Head of caudate nucleus (tissue), 42 donors: Measurements from ENCODE around the gene HIRIP3.
"Not testable (repeated sequence)": the region's sequence is repeated elsewhere in the genome, so short reads cannot be mapped to it uniquely, and the experiment has no call there.

Experiments
- DNase-seq, 42 donors: peaks; one replicate each; pipeline versions ENCODE4 v3.0.0 to v3.0.0-alpha.2; 2020 to 2021; ENCODE audit warnings: mixed read lengths in 7 of 42
- intact Hi-C: fragments of 100-400 bp; cut with DNase I; formaldehyde crosslinking; loops from one replicate; pipeline ENCODE4 v1.15.0; 2022

The HIRIP3 gene

DNA sequence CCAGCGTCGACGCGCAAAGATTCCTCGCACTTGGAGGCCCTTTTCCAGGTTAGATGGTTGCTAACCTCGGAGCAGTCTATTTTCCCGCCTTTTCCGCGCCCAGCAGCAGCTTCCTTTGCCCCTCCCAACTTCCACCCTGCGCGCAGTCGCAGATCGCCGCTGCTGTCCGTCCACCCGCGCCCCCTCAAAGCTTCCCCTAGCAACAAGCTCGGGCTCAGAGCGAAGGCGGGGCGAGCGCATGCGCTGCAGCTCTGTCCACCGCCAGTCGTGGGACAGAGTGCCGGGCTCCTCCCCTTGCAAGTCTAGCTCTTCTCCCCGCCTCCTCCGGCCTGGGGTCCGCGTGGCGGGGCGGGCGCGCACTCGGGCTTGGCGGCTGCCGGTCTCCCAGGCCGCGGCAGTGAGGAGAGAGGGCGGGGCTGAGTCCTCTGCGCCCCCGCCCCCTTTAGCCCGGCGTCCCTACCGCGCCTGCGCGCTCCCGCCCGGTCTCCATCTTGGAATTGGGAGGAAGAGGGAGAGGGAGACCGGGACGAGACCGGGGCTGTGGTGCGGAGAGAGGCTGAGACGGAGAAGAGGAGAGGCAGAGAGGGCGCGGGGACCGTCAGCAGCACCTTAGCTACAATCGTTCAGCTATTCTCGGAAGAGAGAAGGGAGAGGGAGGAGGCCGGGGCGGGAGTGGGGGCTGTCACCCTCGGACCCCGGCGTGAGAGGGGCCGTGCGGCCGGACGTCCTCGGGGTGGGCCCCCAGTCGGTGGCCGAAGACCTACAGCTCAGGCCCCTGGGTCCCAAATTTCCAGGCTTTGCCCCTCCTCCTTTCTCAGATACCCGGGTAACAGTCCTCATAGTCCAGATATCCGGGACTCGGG is 21.8 kb downstream of the HIRIP3 start, which contains the start of gene TAOK2:
TSS of gene TAOK2 (plus strand) at position 485 of the 863 bp plus-strand sequence. CDS start 3,905 bp downstream, outside the sequence.
- intact Hi-C loops, result loop anchor here (1.0 to 2.0 kb wide), 3 partner anchors 12 to 47 kb away; partner anchors contain the start of genes HIRIP3 and KCTD13
- peak; percentile 95 to 99 (median 98) for DNase-seq

DNA sequence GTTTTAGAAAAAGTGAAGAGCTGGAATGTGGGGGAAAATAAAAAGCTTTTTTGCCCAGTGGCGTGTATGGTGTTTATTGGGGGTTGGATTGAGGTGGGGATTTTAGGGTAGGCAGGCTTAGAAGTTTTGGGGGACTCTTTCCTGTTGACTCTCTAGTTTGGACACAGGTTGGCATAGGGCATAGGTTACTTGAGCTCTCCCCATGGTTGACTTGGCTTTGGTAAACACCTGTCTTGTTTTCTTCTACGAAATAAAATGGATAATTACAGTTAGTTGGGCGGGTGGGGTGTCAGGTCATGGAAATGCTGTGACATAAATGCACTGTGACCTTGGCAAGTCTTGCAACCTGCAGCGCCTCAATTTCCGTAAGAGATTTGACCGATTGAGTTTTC is 22.4 kb downstream of the HIRIP3 start:
- no peak for DNase-seq
- intact Hi-C loops, result loop anchor here (1.0 to 2.0 kb wide), 2 partner anchors 12 to 46 kb away; partner anchors contain the start of gene KCTD13

DNA sequence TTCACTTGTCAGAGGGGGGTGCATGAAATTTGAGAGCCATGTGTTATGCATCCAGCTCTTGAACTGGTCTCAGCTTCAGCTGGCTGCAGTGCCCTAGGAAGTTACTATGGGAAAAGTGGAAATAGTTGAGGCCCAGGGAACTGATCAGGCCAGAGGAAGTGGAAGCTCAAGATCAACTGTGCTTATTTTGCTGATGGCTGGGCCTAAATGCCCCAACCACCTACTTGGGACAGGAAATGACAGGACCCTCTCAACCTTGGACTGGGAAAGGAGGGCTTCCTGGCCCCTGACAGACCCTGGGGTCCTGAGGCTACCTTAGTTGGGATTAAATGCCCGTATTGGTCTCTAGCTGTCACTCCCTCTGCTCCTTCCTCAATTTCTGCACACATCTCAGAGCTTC is 22.9 kb downstream of the HIRIP3 start:
- intact Hi-C loops, result loop anchor here (2.0 kb wide), 1 partner anchor 46 kb away; the partner anchor contains the start of gene KCTD13
- no peak for DNase-seq

DNA sequence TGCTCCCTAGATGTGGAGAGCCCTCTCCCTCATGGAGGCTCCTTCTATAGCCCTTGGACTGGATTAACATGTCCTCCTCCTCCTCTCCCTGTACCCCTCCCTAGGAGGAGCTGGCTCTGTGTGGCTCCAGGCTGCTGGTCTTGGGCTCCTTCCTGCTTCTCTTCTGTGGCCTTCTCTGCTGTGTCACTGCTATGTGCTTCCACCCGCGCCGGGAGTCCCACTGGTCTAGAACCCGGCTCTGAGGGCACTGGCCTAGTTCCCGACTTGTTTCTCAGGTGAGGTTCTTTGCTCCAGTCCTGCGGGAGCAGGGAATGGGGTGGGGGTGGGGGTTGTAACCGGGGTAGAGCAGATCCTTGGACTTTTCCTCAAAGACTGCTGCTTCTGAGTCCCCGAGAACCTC is 24.1 kb downstream of the HIRIP3 start:
- intact Hi-C loops, result no loop called here
- no peak for DNase-seq

DNA sequence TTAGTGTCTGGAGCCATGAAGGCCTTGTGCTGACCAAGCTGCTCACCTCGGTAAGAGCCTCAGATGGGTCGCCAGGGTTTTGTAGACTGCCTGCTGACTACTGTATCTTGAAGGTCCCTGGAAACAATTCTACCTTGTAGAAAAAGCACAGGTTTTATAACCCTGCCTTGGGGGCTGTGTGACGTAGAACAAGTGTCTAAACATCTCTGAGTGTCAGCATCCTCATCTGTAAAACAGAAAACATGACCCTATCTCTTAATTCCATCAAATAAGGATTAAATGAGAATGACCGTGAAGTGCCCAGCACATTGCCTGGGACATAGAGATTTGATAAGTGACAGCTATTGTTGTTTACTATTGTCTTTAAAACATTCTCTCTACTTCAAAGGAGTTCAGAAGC is 27.2 kb downstream of the HIRIP3 start:
- no peak for DNase-seq
- intact Hi-C loops, result no loop called here

DNA sequence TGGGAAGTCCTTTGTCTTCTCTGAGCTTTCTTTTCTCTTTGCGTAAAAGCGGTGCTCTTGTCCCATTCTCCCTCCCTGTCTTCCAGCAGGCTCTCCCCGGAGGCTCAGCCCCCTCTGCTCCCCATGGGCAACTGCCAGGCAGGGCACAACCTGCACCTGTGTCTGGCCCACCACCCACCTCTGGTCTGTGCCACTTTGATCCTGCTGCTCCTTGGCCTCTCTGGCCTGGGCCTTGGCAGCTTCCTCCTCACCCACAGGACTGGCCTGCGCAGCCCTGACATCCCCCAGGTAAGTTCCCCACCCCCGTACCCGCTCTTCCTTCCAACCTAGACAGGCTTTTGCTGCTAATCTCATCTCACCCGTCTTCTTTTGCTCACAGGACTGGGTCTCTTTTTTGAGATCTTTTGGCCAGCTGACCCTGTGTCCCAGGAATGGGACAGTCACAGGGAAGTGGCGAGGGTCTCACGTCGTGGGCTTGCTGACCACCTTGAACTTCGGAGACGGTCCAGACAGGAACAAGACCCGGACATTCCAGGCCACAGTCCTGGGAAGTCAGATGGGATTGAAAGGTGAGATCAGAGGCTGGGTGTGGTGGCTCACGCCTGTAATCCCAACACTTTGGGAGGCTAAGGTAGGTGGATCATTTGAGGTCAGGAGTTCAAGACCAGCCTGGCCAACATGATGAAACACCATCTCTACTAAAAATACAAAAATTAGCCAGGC is 32.2 kb downstream of the HIRIP3 start:
- no peak for DNase-seq
- intact Hi-C loops, result loop anchor here (5.0 kb wide), 1 partner anchor 36 kb away; the partner anchor contains the start of gene KCTD13

DNA sequence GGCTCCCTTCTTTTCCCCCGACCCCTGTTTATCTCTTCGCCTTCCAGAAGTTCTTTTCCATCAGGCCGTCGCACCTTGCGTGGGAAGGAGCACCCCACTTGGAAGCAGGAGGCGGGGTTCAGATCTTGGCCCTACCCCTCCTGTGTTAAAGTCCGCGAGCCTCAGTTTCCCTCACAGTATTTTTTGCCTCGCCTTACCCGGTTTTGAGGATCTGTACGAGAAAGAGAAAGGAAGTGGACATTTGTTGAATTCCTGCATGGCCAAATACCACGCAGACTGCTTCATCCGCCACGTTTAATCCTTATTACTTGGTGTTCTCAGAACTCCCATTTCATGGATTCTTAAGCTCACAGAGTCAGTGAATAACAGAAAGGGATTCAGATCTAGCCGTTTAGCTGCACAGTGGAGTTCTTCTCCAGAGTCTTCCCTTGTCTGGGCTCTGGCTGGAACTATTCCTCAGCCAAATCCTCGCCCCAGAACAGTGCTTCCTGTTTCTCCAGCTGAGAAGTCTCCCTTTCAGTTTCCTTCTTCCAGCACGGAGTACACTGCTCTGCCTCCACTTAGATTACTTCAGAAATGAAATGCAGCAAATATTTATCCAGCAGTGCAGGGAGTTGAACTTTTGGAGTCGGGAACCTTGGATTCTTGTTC is 32.9 kb downstream of the HIRIP3 start:
- intact Hi-C loops, result loop anchor here (5.0 kb wide), 1 partner anchor 35 kb away; the partner anchor contains the start of gene KCTD13

DNA sequence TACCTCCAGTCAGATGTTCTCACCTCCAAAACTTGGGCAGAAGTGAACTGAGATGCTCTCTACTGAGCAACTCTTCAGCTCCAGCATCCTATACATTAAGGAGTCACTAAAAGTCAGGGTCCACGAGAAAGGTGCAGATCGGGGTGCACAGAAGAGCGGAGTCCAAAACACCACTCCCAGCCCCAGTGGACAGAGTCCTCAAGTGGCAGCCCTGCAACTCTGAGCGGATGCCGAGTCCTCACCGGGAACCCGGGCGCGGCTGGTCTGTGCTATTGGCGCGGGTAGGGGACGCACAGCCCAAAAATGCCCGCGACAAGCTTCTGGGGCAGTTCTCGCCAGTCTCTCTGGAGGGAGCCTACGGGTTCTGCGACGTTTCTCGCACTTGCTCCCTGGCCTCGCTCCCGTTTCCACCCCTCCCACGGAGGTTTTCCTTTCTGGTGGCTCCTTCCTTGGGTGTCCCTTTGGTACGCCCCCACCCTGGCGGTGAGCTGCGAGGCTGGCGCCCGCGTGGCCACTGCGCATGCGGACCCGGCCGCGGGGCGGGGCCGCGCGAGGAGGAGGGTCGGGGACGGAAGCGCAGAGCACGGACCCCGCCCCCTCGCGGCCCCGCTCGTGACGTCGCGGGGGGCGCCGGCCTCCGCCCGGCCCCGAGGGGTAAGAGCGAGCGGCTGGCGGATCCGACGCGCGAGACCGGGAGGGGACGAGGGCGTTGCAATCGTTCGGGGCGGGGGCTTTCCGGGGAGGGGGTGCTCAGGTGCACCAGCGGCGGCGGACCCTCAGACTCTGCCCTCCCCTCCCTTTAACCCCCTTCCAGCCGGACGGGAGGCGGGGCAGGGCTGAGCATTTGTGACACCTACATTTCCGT is 33.7 kb downstream of the HIRIP3 start, which contains the start of gene TMEM219:
TSS of gene TMEM219 (plus strand) at position 601 of the 865 bp plus-strand sequence. CDS start 1,065 bp downstream, outside the sequence.
- intact Hi-C loops, result loop anchor here (1.0 to 5.0 kb wide), 2 partner anchors 12 to 34 kb away; partner anchors contain the start of genes KCTD13 and TAOK2

More for the DNA sequence above, 32.9 kb downstream of the HIRIP3 start:
- DNase-seq, result peak in 8 of 42 donors; percentile 13 to 45 (median 27)

DNA sequence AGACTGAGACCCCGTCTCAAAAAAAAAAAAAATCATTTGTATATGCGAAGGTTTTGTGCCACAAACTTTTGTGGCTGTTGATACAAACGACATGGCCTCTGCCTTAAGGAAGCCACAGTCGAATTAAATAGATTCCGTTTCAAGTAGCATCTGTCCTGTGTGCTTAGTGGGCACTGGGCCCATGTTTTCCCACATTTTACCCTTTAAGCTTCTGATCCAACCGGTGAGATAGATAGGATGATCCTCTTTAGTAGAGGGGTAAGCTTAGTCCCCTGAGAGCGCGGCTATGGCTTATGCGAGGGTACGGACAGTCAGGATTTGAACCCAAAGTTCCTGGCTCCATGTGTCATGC is 34.3 kb downstream of the HIRIP3 start:
- no peak for DNase-seq
- intact Hi-C loops, result loop anchor here (1.0 to 5.0 kb wide), 2 partner anchors 12 to 34 kb away; partner anchors contain the start of genes KCTD13 and TAOK2

More for the DNA sequence above, 33.7 kb downstream of the HIRIP3 start, which contains the start of gene TMEM219:
- DNase-seq, result peak; percentile 69 to 96 (median 92)

DNA sequence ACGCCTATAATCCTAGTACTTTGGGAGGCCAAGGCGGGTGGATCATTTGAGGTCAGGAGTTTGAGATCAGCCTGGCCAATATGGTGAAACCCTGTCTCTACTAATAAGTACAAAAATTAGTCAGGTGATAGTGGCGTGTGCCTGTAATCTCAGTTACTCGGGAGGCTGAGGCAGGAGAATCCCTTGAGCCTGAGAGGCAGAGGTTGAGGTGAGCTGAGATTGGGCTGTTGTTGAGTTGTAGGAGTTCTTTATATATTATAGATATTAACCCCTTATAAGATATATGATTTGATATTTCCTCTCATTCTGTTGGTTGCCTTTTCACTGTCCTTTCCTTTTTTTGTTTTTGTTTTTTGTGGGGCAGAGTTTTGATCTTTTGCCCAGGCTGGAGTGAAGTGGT is 35.6 kb downstream of the HIRIP3 start:
- DNase-seq, result not testable (repeated sequence)
- intact Hi-C loops, result loop anchor here (5.0 kb wide), 1 partner anchor 33 kb away; the partner anchor contains the start of gene KCTD13

DNA sequence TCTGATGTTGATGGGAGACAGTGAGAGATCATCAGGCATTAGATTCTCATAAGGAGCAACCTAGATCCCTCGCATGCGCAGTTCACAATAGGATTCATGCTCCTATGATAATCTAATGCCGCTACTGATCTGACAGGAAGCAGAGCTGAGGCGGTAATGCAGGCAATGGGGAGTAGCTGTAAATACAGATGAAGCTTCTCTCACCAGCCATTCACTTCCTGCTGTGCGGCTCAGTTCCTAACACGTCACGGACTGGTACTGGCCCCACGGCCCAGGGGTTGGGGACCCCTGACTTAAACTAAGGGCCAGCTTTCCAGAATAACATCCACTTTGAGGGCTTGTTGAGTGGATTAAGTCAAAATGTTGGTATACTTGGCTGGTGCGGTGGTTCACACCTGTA is 36.1 kb downstream of the HIRIP3 start:
- no peak for DNase-seq
- intact Hi-C loops, result no loop called here

DNA sequence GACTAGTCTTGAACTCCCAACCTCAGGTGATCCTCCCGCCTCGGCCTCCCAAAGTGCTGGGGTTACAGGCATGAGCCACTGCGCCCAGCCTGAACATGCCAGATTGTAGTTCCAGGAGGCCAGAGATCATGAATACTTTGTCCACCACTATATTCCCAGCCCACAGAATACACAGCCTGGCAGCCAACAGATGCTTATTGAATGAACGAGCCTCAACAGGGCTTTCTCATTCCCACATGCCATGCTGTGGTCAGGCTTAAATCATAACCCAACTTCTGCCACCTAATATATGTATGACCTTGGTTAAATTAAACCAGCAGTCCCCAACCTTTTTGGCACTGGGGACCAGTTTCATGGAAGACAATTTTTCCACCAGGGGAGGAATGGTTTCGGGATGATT is 36.7 kb downstream of the HIRIP3 start:
- no peak for DNase-seq
- intact Hi-C loops, result no loop called here

DNA sequence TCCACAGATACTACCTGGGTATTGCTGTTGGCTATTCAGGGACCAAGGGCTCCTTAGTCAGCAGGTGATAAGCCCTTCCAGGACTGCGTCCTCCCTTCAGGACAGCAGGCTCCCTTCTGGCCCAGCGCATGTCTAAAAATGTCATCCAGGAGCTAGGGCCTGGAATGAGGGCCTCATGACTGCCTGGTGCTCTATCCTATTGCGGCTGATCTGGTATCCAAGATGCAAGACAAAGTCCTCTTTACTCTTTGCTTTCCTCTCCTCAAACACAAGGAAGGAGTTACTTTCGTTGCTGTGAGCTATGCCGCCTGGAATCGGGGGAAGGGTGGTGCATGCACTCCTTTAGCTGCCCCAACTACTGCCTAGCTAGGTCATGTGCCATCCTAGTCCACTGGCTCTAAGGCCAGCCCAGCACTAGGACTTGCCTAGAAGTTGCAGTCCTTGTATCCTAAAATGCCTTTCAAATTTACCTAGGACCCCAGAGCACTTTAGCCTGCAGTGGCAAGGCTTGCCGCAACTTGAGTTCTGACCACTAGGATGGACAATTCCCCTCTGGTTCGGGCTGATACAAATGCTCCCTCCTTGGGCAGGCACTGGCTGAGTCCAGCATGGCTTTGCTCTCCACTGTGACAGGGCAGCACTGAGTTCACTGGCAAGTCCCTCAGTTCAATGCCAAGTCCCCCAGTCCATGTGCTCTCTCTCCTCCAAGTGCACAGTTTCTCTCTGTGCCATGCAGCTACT is 43.6 kb downstream of the HIRIP3 start:
- intact Hi-C loops, result no loop called here
- no peak for DNase-seq

DNA sequence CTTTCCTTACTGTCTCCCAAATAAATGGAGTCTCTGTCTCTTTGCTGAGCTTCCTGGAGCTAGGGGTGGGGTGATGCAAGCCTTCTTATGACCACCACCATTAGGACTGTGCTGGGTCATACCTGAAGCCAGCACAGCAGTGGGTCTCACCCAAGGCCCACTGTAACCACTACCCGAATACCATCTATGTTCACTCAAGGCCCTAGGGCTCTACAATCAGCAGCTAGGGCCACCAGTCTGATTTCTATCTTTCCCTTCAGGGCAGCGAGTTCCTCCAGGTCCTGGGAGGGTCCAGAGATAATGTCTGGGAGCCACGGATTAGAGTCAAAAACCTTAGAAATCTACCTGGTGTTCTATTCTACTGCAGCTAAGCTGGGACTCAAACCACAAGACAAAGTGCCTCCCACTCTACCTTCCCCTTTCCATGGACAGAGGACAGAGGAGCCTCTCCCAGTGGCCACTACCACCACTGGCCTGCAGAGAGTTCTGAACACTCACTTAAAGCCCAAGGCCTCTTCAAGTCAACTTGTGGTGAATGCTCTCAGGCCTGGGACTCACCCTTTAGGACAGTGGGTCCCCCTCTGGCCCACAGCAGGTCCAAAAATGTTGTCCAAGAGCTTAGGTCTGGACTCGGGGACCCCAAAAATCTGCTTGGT is 44.5 kb downstream of the HIRIP3 start:
- DNase-seq, result no peak
- intact Hi-C loops, result no loop called here

DNA sequence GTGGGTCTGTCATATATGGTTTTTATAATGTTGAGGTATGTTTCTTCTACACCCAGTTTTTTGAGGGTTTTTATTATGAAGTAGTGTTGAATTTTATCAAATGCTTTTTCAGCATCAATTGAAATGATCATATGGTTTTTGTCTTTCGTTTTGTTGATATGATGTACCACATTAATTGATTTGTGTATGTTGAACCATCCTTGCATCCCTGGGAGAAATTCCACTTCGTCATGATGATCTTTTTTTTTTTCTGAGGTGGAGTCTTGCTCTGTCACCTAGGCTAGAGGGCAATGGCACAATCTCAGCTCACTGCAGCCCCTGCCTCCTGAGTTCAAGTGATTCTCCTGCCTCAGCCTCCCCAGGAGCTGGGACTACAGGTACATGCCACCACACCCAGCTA is 47.5 kb downstream of the HIRIP3 start:
- no peak for DNase-seq
- intact Hi-C loops, result no loop called here
